ENCODE results near the gene JHY.

JHY gene

GRCh38 chr11:122863704-122864326 lies 18.7 kb upstream of the JHY start:
- H3K9ac ChIP-seq (ENCODE audit: insufficient read length) = no peak overlapping the region
- H3K9me3 ChIP-seq (ENCODE audit: low read depth, low read length) = no peaks in the 10 kb centered on the region
- no peak overlapping the region for H3K27ac ChIP-seq
- TF ChIP-seq EZH2 (IDR thresholded peaks at IDR 0.05) = no peak
- TF ChIP-seq FOXP2 (optimal IDR thresholded peaks at IDR 0.05; ENCODE audit: control extremely low read depth, extremely low read length, insufficient read depth) = no peak
- no peak for TF ChIP-seq POLR2AphosphoS5 (IDR thresholded peaks at IDR 0.05; ENCODE audit: borderline replicate concordance, low read depth, low read length)
- H3K36me3 ChIP-seq (ENCODE audit: insufficient read depth, low read length) = no peaks in the 10 kb centered on the region
- peak; percentile 50 for DNase-seq (ENCODE audit: low read depth, low spot score)
- H3K4me3 ChIP-seq = no peak overlapping the region

- no peaks in the 10 kb centered on the region for H3K9me3 ChIP-seq (ENCODE audit: low read depth, low read length)
- no peaks in the 10 kb centered on the region for H3K36me3 ChIP-seq (ENCODE audit: insufficient read depth, low read length)
- no peak overlapping the region for H3K4me3 ChIP-seq
- H3K27ac ChIP-seq = no peak overlapping the region
- H3K9ac ChIP-seq (ENCODE audit: insufficient read length) = no peak overlapping the region
- no peak for DNase-seq (ENCODE audit: low read depth, low spot score)
- TF ChIP-seq FOXP2 (optimal IDR thresholded peaks at IDR 0.05; ENCODE audit: control extremely low read depth, extremely low read length, insufficient read depth) (no peak), POLR2AphosphoS5 (IDR thresholded peaks at IDR 0.05; ENCODE audit: borderline replicate concordance, low read depth, low read length) (no peak), EZH2 (IDR thresholded peaks at IDR 0.05) (no peak)
Measured at GRCh38 chr11:122864386-122865115, 18.0 kb upstream of the JHY start.

GRCh38 chr11:122869622-122870021 lies 12.9 kb upstream of the JHY start:
- no peaks in the 10 kb centered on the region for H3K36me3 ChIP-seq (ENCODE audit: insufficient read depth, low read length)
- no peak overlapping the region for H3K27ac ChIP-seq
- no peak overlapping the region for H3K9ac ChIP-seq (ENCODE audit: insufficient read length)
- H3K4me3 ChIP-seq = no peak overlapping the region
- no peak for TF ChIP-seq FOXP2 (optimal IDR thresholded peaks at IDR 0.05; ENCODE audit: control extremely low read depth, extremely low read length, insufficient read depth)
- TF ChIP-seq EZH2 (IDR thresholded peaks at IDR 0.05) = no peak
- TF ChIP-seq POLR2AphosphoS5 (IDR thresholded peaks at IDR 0.05; ENCODE audit: borderline replicate concordance, low read depth, low read length) = no peak
- no peak for DNase-seq (ENCODE audit: low read depth, low spot score)
- no peaks in the 10 kb centered on the region for H3K9me3 ChIP-seq (ENCODE audit: low read depth, low read length)

GRCh38 chr11:122871302-122871701 lies 11.3 kb upstream of the JHY start:
- DNase-seq (ENCODE audit: low read depth, low spot score) = no peak
- Histone ChIP-seq H3K36me3 (ENCODE audit: insufficient read depth, low read length) (no peaks in the 10 kb centered on the region), H3K9me3 (ENCODE audit: low read depth, low read length) (no peaks in the 10 kb centered on the region), H3K9ac (ENCODE audit: insufficient read length) (no peak overlapping the region), H3K27ac (no peak overlapping the region), H3K4me3 (no peak overlapping the region)
- TF ChIP-seq POLR2AphosphoS5 (IDR thresholded peaks at IDR 0.05; ENCODE audit: borderline replicate concordance, low read depth, low read length) = no peak

- Histone ChIP-seq H3K9ac (ENCODE audit: insufficient read length) (no peak overlapping the region), H3K9me3 (ENCODE audit: low read depth, low read length) (no peaks in the 10 kb centered on the region), H3K36me3 (ENCODE audit: insufficient read depth, low read length) (no peaks in the 10 kb centered on the region), H3K27ac (no peak overlapping the region), H3K4me3 (no peak overlapping the region)
- DNase-seq (ENCODE audit: low read depth, low spot score) = no peak
- TF ChIP-seq POLR2AphosphoS5 (IDR thresholded peaks at IDR 0.05; ENCODE audit: borderline replicate concordance, low read depth, low read length) = no peak
- TF ChIP-seq FOXP2 (optimal IDR thresholded peaks at IDR 0.05; ENCODE audit: control extremely low read depth, extremely low read length, insufficient read depth) = no peak
- no peak for TF ChIP-seq EZH2 (IDR thresholded peaks at IDR 0.05)
Measured at GRCh38 chr11:122872046-122872445, 10.5 kb upstream of the JHY start.

- Histone ChIP-seq H3K36me3 (ENCODE audit: insufficient read depth, low read length) (no peaks in the 10 kb centered on the region), H3K4me3 (no peak overlapping the region), H3K9me3 (ENCODE audit: low read depth, low read length) (no peaks in the 10 kb centered on the region), H3K27ac (no peak overlapping the region), H3K9ac (ENCODE audit: insufficient read length) (no peak overlapping the region)
- no peak for DNase-seq (ENCODE audit: low read depth, low spot score)
- no peak for TF ChIP-seq FOXP2 (optimal IDR thresholded peaks at IDR 0.05; ENCODE audit: control extremely low read depth, extremely low read length, insufficient read depth)
Measured at GRCh38 chr11:122874991-122875390, 7.6 kb upstream of the JHY start.

- H3K36me3 ChIP-seq (ENCODE audit: insufficient read depth, low read length) = no peaks in the 10 kb centered on the region
- TF ChIP-seq POLR2AphosphoS5 (IDR thresholded peaks at IDR 0.05; ENCODE audit: borderline replicate concordance, low read depth, low read length) (no peak), EZH2 (IDR thresholded peaks at IDR 0.05) (no peak), FOXP2 (optimal IDR thresholded peaks at IDR 0.05; ENCODE audit: control extremely low read depth, extremely low read length, insufficient read depth) (no peak)
- no peak overlapping the region for H3K4me3 ChIP-seq
- H3K27ac ChIP-seq = no peak overlapping the region
- no peak for DNase-seq (ENCODE audit: low read depth, low spot score)
- no peak overlapping the region for H3K9ac ChIP-seq (ENCODE audit: insufficient read length)
- H3K9me3 ChIP-seq (ENCODE audit: low read depth, low read length) = no peaks in the 10 kb centered on the region
Measured at GRCh38 chr11:122877732-122878131, 4.8 kb upstream of the JHY start.

- TF ChIP-seq POLR2AphosphoS5 (IDR thresholded peaks at IDR 0.05; ENCODE audit: borderline replicate concordance, low read depth, low read length) (no peak), EZH2 (IDR thresholded peaks at IDR 0.05) (no peak), FOXP2 (optimal IDR thresholded peaks at IDR 0.05; ENCODE audit: control extremely low read depth, extremely low read length, insufficient read depth) (no peak)
- no peak for DNase-seq (ENCODE audit: low read depth, low spot score)
- no peaks in the 10 kb centered on the region for H3K36me3 ChIP-seq (ENCODE audit: insufficient read depth, low read length)
Measured at GRCh38 chr11:122879785-122880184, 2.8 kb upstream of the JHY start.

More at GRCh38 chr11:122879785-122880184, 2.8 kb upstream of the JHY start:
- Histone ChIP-seq H3K9me3 (ENCODE audit: low read depth, low read length) (no peaks in the 10 kb centered on the region), H3K27ac (peak overlapping the region; percentile 72), H3K4me3 (peak overlapping the region; percentile 12; the same call in 1 of the 2 replicates), H3K9ac (ENCODE audit: insufficient read length) (peak overlapping the region; percentile 16)

Measured in SK-N-MC (cell line).